Pancreas (tissue), 10 donors: ENCODE measurements around the gene GMNN. TPM values are rescaled to one million over a fixed set of nuclear protein-coding genes. Genes with fewer than 3 reads are reported as not detected.

ENCODE experiments used
- ATAC-seq, 4 donors: fragments of 200-7000 bp; cut with Tn5 transposase; one replicate each; pipeline versions ENCODE4 v1.8.0 to v1.9.1; 2020; ENCODE audit warnings: mild to moderate bottlenecking in 4 of 4, moderate library complexity in 4 of 4
- DNase-seq, 6 donors: peaks; one replicate each; pipeline ENCODE4 v3.0.0-alpha.2; 2020
- FAIRE-seq: peaks from 2 replicates; lab custom pipeline; 2012; peaks lifted over from hg19 to GRCh38; lab: Jason Lieb, UNC
- H3K27ac ChIP-seq, 4 donors: fragments of 200-600 bp; sonication (generic); 1 replicate in 3 of 4; 2 replicates in 1 of 4; pipeline versions ENCODE4 v1.5.0 to v1.8.0; 2020
- H3K27me3 ChIP-seq, 4 donors: fragments of 200-600 bp; one replicate each; pipeline ENCODE4 v1.8.0; 2021
- H3K36me3 ChIP-seq, 3 donors: fragments of 200-600 bp; sonication (generic) in 1 of 3; one replicate each; pipeline versions ENCODE4 v1.5.0 to v1.8.0; 2020 to 2021
- H3K4me1 ChIP-seq, 3 donors: fragments of 200-600 bp; one replicate each; pipeline ENCODE4 v1.8.0; 2021
- H3K4me3 ChIP-seq, 4 donors: fragments of 200-600 bp; sonication (generic) in 2 of 4; one replicate each; pipeline versions ENCODE4 v1.5.0 to v1.8.0; 2020 to 2021
- H3K9me3 ChIP-seq, 4 donors: fragments of 200-600 bp; one replicate each; pipeline ENCODE4 v1.8.0; 2021
- CTCF ChIP-seq, 4 donors: fragments of 200-600 bp; sonication (generic) in 3 of 4; IDR thresholded peaks; one replicate each; pipeline versions ENCODE4 v1.5.0 to v1.8.0; 2021; ENCODE audit warnings: antibody characterized with exemption in 4 of 4
- WGBS, 2 donors: extraction: QIAGEN DNeasy Blood & Tissue Kit; methylation state at CpG; one replicate each; pipeline ENCODE4 v1.1.7; 2013; 5-methylcytosine and 5-hydroxymethylcytosine counted together
- intact Hi-C, 3 donors: fragments of 100-400 bp; cut with DNase I; formaldehyde crosslinking; loops; one replicate each; pipeline versions ENCODE4 v1.11.1 to v1.14.2; 2022
- polyA plus RNA-seq, 2 donors: library from polyadenylated mRNA; stranded (reverse); fragments of 200-250 nt; gene quantifications; one replicate each; pipeline ENCODE4 v1.2.3, GENCODE V29; 2013
- total RNA-seq, 6 donors: library from RNA; stranded (reverse); fragmentation: NEBNext Ultra II Directional in 4 of 6; extraction: Animal tissue kit (Norgen Biotek cat#: 25700) in 4 of 6; gene quantifications; one replicate each; pipeline versions ENCODE4 v1.2.1 to v1.2.4, GENCODE V29; 2021 to 2023
- donor health status: healthy with polysubstance abuse.
- donor health status: DM: no; HTN: no; CAD: no; lungs with moderate emphysema.
- donor health status: DM: no; HTN: no; CAD: no.
- donor health status: control.
- donor health status: control.
- donor health status: Bipolar disorder and iron deficiency.
- donor health status: DM: yes; HTN: yes; CAD: no.
- donor health status: DM: no; HTN: no; CAD: no.
- donor health status: DM: no; HTN: no; CAD: no.
- donor health status: DM: yes; HTN: yes; CAD: no.

The GMNN gene
- total and polyA plus RNA-seq, 8 donors: 36.5 to 69.4 (median 50.3) TPM

- no peak for TF ChIP-seq CTCF (IDR thresholded peaks at IDR 0.05)
- WGBS, 2 donors: 56% methylated on average over 6 of the region's 6 CpGs
- DNase-seq (no peak), ATAC-seq (peak; percentile 50 to 69 (median 60)), FAIRE-seq (no peak)
- intact Hi-C loops: no loop called here
- H3K4me3 ChIP-seq: no peak overlapping the region
- peak overlapping the region in 1 of 4 donors; percentile 3 for H3K27ac ChIP-seq
- H3K9me3 ChIP-seq: no peaks in the 10 kb centered on the region
- no peaks in the 10 kb centered on the region for H3K27me3 ChIP-seq
- H3K4me1 ChIP-seq: peaks cover 7 to 14% (median 12%) of the 10 kb centered on the region in 3 donors
- no peaks in the 10 kb centered on the region for H3K36me3 ChIP-seq
Measured at GRCh38 chr6:24824142-24824938, 49.6 kb downstream of the GMNN start.

DNA sequence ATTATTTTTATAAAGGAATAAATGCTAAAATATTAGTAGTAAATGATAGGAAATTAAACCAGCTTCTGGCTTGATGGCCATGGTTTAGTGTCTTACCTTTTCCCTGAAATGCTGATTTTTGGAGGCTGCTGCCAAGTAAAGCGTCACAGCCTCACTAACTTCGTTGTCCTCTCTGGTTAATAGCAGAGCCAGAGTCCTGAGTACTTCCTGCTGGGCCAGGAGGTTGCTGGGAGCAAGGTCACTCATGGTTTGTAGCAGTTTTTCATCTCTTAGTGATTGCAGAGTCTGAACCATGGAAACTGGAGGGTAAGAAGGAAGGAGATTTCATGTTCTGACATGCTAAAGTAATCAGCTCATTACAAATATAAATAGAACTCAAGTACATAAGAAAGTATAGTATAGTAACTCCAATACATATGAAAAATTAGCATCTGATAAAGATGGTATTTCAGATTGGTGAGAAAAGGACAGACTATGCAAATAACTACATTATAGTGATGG, 50.4 kb downstream of the GMNN start:
- 19 to 20% methylated on average over 2 of the region's 2 CpGs for WGBS, 2 donors
- ATAC-seq: peak in 3 of 4 donors; percentile 33 to 70 (median 38)
- Histone ChIP-seq H3K4me3 (no peak overlapping the region), H3K27me3 (no peaks in the 10 kb centered on the region), H3K4me1 (peaks cover 7 to 14% (median 12%) of the 10 kb centered on the region in 3 donors), H3K9me3 (no peaks in the 10 kb centered on the region), H3K36me3 (no peaks in the 10 kb centered on the region), H3K27ac (no peak overlapping the region)
- no peak for FAIRE-seq
- intact Hi-C loops: no loop called here
- no peak for TF ChIP-seq CTCF (IDR thresholded peaks at IDR 0.05)
- DNase-seq: peak in 3 of 6 donors; percentile 19 to 38 (median 37)

DNA sequence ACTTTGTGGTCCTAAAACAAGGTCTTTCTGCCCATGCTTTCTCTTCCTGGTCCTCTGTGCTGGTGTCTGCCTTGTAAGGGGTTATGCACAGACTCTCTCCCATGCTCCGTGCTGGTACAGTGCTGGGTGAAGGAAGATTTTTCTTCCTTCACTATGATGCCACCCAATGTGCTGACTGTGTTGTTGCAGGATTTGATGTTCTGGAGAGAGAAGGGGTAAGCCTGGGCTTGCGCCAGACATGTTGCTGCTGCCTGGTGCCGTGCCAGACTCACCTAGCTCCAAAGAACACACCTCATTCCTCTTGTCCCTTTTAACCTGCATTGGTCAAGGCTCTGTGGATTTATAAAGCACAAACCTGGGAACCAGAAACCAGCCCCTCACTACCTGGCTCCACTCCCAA, 52.4 kb downstream of the GMNN start:
- Histone ChIP-seq H3K4me1 (peaks cover 7 to 20% (median 14%) of the 10 kb centered on the region in 3 donors), H3K27ac (no peak overlapping the region), H3K36me3 (no peaks in the 10 kb centered on the region), H3K27me3 (no peaks in the 10 kb centered on the region), H3K9me3 (no peaks in the 10 kb centered on the region), H3K4me3 (no peak overlapping the region)
- no peak for TF ChIP-seq CTCF (IDR thresholded peaks at IDR 0.05)
- no peak for FAIRE-seq
- peak in 3 of 6 donors; percentile 38 to 65 (median 56) for DNase-seq
- intact Hi-C loops: no loop called here
- 31 to 56% methylated on average over 3 of the region's 3 CpGs for WGBS, 2 donors
- peak; percentile 46 to 79 (median 62) for ATAC-seq

DNA sequence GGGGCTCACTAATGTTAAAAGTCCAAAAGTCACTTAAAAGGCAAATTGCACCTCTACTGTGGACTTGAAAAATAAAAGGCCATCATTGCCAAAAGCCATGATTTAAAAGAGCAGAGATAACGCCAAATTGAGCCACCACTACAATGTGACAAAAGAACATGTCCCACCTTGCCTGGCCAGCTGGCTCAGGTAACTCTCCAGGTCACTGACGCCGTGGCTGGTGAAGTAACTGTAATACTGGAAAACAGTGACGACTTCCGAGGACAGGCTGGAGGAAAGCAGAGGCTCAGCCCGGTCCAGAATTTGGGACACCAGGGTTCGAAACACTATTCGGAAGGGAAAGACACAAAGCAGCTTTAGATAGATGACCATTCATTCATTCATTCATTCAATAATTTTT, 53.2 kb downstream of the GMNN start:
- intact Hi-C loops: no loop called here

More for the DNA sequence above, 53.2 kb downstream of the GMNN start:
- no peak for FAIRE-seq
- WGBS, 2 donors: 84% methylated on average over 8 of the region's 8 CpGs
- no peaks in the 10 kb centered on the region for H3K9me3 ChIP-seq
- no peaks in the 10 kb centered on the region for H3K36me3 ChIP-seq
- H3K4me1 ChIP-seq: peaks cover 7 to 20% (median 14%) of the 10 kb centered on the region in 3 donors
- H3K27me3 ChIP-seq: no peaks in the 10 kb centered on the region
- no peak overlapping the region for H3K4me3 ChIP-seq
- no peak for DNase-seq
- H3K27ac ChIP-seq: no peak overlapping the region
- TF ChIP-seq CTCF (IDR thresholded peaks at IDR 0.05): no peak
- ATAC-seq: no peak
